HG03378 (cell line): ENCODE data around the gene SLC66A1.

Source experiments
- ATAC-seq: cut with Tn5 transposase; IDR thresholded peaks from one replicate; pipeline ENCODE4 v1.9.1; 2021; ENCODE audit warnings: mild to moderate bottlenecking, moderate library complexity; ENCODE audit not compliant: unreplicated experiment

The SLC66A1 gene

GRCh38 chr1:19342062-19342750, 30.1 kb downstream of the SLC66A1 start:
- no peak for ATAC-seq

DNA sequence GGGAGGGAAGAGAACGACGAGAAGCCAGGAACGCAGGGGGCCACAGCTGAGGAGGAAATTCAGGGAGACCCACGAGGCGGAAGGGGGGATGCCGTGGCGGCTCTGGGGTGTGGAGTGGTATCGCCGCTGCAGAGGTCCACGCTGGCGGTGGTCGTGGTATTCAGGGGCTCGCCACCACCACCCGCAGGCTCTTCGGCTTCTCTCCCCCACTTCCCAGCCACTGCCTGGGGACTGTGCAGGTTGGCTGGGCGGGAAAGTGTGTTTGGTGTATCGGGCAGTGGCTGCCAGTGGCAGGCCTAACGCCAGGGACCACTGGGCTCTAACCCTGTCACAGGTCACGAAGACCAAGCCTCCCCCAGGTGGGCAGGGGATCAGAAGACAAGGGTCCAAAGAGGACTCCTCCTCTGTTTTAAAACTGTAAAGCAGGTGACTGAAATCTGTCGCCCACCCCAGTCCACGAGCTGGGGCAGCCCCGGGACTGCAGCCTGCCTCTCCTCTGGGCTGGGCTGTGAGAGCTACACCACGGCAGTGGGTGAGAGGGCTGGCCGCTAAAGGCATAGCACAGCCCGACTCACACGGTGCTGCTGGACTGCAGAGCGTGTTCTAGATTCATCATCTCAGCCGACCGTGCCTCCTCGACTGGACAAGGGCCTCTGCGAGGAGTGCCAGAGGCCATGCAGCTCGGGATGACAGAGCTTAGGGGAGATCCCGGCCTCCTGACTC, 30.9 kb downstream of the SLC66A1 start:
- no peak for ATAC-seq

GRCh38 chr1:19343617-19344350, 31.7 kb downstream of the SLC66A1 start:
- ATAC-seq, result no peak

GRCh38 chr1:19344372-19344810, 32.3 kb downstream of the SLC66A1 start:
- ATAC-seq, result no peak

- no peak for ATAC-seq
These were observed 32.7 kb downstream of the SLC66A1 start for GRCh38 chr1:19344831-19345230.

- ATAC-seq, result no peak
These were observed 33.3 kb downstream of the SLC66A1 start for GRCh38 chr1:19345391-19345790.

- ATAC-seq, result no peak
These were observed 33.9 kb downstream of the SLC66A1 start for GRCh38 chr1:19346026-19346425.

GRCh38 chr1:19347533-19348172, 35.5 kb downstream of the SLC66A1 start:
- no peak for ATAC-seq

DNA sequence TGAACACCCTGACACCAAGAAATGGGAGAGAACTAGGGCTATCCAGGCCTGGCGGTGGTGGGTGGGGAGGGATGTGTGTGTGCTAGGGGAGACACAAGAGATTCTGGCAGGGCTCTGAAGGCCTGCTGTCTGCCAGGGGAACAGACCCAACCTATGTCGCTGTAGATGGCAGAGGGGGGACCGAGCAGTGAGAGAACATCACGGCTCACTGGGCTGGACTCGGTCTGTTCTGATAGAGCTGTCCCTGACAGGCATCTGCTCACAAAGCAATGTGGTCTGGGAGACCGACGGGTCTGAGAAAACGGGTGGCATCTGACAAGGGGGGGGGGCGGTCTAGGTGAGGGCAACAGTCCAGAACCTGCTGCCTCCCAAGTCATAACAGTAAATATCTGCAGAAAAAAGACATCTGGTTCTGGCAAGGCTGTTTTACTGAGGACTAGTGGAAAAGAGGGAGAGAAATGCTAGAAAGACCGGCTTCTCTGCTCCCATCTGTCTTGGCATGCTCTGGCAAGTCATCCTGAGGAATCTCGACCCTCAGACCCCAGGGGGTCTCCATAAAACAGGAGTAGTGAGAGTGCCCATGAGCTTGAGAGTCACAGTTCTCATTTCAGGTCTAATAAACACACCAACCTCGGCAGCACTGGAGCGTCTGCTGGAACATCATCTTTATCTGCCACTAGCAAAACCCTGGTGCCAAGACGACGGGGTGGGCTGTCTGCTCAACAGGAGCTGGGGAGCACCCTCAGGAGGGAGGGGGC, 36.5 kb downstream of the SLC66A1 start:
- ATAC-seq, result no peak

DNA sequence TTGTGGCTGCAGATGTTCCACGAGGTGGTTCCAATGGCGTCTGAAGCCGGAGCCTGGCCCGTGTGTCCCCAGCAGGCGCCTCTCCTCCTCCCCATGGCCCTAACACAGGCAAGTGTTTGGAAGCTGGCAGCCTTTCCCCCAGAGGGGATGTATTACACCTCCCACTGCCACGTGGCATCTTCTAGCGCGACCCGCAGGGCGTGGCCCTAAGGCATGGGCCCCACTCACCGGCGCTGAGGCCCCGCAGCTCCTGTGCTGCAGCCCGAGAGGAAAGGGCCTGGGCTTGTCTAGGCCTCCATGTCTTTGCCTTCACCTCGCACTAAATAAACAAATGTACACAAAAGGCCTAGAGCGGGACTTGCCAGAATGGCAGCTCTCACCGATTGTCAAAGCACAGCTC, 37.9 kb downstream of the SLC66A1 start:
- ATAC-seq, result no peak

DNA sequence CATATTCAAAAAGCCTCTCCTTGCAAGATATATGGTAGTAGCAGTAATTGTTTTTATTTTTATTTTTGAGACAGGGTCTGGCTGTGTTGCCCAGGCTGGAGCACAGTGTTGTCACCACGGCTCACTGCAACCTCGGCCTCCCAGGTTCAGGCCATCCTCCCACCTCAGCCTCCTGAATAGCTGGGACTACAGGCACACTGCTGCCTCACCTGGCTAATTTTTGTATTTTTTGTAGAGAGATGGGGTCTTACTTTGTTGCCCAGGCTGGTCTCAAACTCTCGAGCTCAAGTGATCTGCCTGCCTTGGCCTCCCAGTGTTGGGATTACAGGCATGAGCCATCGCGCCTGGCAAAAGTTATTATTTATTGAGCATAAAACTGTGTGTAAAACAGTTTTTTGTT, 38.4 kb downstream of the SLC66A1 start:
- ATAC-seq, result no peak

DNA sequence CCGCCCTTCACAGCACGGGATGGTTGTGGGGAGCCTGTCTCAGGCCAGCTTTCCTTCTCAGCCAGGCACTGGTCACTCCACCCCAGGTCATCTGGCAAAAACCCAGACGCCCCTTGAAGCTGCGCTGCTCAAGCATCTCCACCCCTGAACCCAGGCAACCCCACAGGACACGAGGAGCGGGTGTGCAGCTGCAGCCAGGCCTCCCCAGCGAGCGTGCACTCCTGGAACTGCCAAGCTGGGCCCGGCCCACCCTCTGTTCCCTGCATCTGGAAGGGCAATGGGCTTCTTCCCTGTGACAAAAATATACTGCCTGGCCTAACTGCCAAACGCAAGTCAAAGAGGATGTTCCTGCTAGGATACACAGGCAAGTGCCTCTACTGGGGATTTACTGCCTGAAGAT, 39.7 kb downstream of the SLC66A1 start:
- no peak for ATAC-seq

DNA sequence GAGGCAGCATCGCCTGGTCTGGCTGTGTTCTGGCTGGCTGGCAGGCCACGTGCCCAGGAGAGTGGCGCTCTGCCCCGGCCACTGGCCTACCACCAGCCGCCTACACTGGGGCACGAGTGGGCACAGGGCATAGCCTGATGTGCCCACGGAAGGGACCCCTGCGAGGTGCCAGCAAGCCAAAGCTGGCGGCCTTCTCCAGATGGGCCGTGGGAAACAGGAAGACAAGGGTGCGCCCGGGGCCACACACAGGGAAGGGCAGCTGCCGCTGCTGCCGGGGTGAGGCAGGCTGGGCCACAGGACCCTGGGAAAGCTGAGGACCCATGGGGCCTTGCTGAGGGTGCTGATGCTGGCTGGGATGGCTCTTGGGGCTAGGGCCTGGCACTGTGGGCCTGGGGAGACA, 40.7 kb downstream of the SLC66A1 start:
- ATAC-seq, result no peak

DNA sequence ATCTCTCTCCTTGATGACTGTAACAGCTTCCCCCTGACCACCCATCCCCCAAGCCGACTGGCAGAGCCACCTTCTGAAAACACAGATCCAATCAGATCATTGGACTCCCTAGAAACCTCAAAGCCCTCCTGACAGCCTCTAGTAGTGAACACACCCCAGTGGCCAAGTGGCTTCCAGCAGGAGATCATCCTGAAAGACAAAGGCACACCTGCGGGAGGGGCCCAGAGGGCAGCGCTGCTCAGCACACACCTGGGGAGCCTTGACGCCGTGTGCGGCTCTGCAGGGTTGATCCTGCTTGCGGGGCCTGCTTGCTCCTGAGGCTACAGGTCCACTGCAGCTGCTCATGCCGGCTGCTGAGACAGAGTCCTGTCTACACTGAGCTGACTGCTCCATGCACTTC, 41.5 kb downstream of the SLC66A1 start:
- ATAC-seq, result no peak

- no peak for ATAC-seq
These were observed 42.4 kb downstream of the SLC66A1 start for GRCh38 chr1:19354531-19354981.

- ATAC-seq, result no peak
These were observed 44.1 kb downstream of the SLC66A1 start for GRCh38 chr1:19356266-19356665.

DNA sequence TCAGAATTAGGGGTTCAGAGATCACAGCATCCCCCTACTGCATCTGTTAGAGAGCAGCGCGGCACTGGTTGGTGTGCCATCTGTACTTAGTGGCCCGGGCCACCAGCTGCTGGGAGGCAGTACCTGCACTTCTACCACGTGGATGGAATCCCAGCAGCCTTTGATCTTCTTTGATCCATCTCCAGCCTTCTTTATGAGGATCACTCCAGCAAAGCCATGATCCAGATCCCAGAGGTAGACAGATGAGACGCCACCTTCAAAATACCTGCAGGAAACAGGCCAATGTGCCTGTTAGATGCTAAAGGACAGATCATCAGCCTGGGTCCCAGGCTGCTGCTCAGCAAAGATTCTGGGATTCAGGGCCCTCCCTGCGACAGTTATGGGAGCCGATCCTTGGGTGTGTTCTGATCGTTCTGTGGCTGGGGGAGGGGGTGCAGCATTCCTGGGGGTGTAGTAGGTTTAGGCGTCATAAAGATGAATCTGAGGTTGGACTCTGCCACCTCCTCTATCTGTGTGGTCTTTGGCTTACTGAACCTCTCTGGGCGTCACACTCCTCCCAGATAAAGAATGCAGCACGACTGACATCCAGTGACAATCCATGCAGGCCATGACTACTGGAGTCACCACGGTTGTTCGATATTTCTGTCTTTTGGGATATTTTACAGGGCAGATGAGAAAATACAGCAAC, 45.3 kb downstream of the SLC66A1 start:
- ATAC-seq, result no peak

- ATAC-seq, result no peak
These were observed 46.6 kb downstream of the SLC66A1 start for GRCh38 chr1:19358710-19359109.

- ATAC-seq, result no peak
These were observed 47.2 kb downstream of the SLC66A1 start for GRCh38 chr1:19359357-19359756.

DNA sequence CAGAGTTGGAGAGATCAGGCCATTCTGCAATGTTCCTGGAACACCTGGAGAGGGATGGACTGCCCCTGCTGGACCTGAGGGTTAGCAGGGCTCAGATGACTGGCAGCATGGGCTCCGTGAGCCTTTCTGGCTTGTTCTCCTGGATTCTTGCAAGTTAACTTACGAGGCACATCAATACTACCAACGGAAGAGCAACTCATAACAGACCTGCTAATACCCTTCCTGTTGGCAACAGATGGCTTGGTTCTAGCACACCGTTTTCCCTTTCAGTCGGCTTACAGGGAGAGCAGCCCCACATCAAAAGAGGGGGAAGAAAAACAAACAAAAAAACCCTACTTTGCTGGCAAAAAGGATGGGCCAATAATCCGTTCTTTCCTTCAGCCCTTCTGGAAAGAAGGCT, 47.9 kb downstream of the SLC66A1 start:
- no peak for ATAC-seq
